Calu3 (cell line): ENCODE results near the gene PCCB. TPM values are rescaled to one million over a fixed set of nuclear protein-coding genes. Genes with fewer than 3 reads are reported as not detected.

Experiments
- BruUV-seq: library from RNA; stranded (reverse); fragments of 400-500 nt; replicated peaks from 2 replicates; lab custom pipeline; 2021; lab: Mats Ljungman, UMichigan
- CTCF ChIA-PET: fragments of 300-600 bp; sonication (Branson Sonifier 250); formaldehyde crosslinking; loops from one replicate; lab custom pipeline; 2022; ENCODE audit warnings: antibody characterized with exemption; lab: Charles Lee
- DNase-seq: peaks from one replicate; pipeline ENCODE4 v3.0.0; 2022
- H3K27ac Mint-ChIP-seq: one replicate; pipeline ENCODE4 v1.8.0; 2022; ENCODE audit warnings: mixed read lengths; ENCODE audit not compliant: unreplicated experiment
- H3K27me3 Mint-ChIP-seq: one replicate; pipeline ENCODE4 v1.8.0; 2022; ENCODE audit warnings: mixed read lengths; ENCODE audit not compliant: unreplicated experiment
- H3K36me3 Mint-ChIP-seq: one replicate; pipeline ENCODE4 v1.8.0; 2022; ENCODE audit warnings: mild to moderate bottlenecking, moderate library complexity, mixed read lengths; ENCODE audit not compliant: insufficient read depth, unreplicated experiment
- H3K4me1 Mint-ChIP-seq: one replicate; pipeline ENCODE4 v1.8.0; 2022; ENCODE audit warnings: mild to moderate bottlenecking, low read depth, mixed read lengths; ENCODE audit not compliant: unreplicated experiment
- H3K4me3 Mint-ChIP-seq: one replicate; pipeline ENCODE4 v1.8.0; 2022; ENCODE audit warnings: mild to moderate bottlenecking, low read depth, moderate library complexity, mixed read lengths; ENCODE audit not compliant: unreplicated experiment
- H3K9me3 Mint-ChIP-seq: one replicate; pipeline ENCODE4 v1.8.0; 2022; ENCODE audit warnings: low read depth, mixed read lengths; ENCODE audit not compliant: unreplicated experiment
- intact Hi-C: fragments of 100-400 bp; cut with micrococcal nuclease; formaldehyde crosslinking; loops from one replicate; pipeline ENCODE4 v1.10.0; 2022; ENCODE audit not compliant: unreplicated experiment
- total RNA-seq: library from RNA; stranded (reverse); gene quantifications from 2 replicates; pipeline ENCODE4 v1.2.3, GENCODE V29; 2022
- TF ChIP-seq, protein P1 (sequence below): fragments of 200-600 bp; IDR thresholded peaks from one replicate; pipeline ENCODE4 v1.8.0; 2022; ENCODE audit warnings: antibody characterized with exemption; ENCODE audit not compliant: unreplicated experiment

The PCCB gene
- total RNA-seq, 1 experiment from 2014 or later = 52.3 TPM

DNA sequence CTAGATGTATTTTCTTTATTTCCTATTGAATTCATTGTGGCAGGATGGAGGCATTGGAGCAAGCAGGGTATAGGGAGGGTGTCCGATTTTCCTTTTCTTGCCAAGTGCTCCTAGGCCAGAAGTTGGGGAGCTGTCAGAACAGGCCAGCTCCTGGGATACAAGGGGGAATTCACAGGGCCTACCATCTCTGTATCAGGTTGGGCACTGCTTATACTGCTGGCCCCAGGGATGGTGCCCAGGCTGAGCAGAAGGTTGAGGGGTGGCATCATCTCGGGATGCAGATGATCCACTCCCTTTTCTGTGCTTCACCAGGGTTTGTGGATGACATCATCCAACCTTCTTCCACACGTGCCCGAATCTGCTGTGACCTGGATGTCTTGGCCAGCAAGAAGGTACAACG is 79.5 kb downstream of the PCCB start:
- Mint-ChIP-seq H3K4me3 (no peak overlapping the region), H3K4me1 (no peaks in the 10 kb centered on the region), H3K27me3 (no peaks in the 10 kb centered on the region), H3K27ac (no peak overlapping the region), H3K36me3 (peaks cover 9% of the 10 kb centered on the region), H3K9me3 (no peaks in the 10 kb centered on the region)
- no peak for DNase-seq
- BruUV-seq = no TSS peak
- CTCF ChIA-PET = interaction anchor here (1.2 kb wide), 1 partner anchor 423 kb away, joined by 3 read pairs; the partner anchor contains the start of gene STAG1
- intact Hi-C loops = no loop called here
- TF ChIP-seq, protein P1, sequence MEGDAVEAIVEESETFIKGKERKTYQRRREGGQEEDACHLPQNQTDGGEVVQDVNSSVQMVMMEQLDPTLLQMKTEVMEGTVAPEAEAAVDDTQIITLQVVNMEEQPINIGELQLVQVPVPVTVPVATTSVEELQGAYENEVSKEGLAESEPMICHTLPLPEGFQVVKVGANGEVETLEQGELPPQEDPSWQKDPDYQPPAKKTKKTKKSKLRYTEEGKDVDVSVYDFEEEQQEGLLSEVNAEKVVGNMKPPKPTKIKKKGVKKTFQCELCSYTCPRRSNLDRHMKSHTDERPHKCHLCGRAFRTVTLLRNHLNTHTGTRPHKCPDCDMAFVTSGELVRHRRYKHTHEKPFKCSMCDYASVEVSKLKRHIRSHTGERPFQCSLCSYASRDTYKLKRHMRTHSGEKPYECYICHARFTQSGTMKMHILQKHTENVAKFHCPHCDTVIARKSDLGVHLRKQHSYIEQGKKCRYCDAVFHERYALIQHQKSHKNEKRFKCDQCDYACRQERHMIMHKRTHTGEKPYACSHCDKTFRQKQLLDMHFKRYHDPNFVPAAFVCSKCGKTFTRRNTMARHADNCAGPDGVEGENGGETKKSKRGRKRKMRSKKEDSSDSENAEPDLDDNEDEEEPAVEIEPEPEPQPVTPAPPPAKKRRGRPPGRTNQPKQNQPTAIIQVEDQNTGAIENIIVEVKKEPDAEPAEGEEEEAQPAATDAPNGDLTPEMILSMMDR = no peak

DNA sequence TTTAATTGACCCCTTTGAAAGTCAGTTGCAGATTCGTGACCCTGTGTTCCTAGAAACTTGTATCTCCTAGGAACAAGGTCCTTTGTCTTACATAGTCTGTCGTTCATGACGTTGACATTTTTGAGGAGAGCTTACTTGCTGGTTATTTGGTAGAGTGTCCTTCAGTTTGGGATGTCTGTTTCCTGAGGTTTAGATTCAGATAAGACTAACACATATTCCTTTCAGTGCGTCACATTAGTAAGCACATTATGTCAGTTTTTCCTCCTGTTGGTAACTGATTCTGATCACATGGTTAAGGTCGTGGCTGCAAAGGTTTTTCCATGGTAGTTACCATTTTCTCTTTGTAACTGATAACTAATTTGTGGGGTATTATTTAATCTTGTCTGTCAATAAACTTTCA is 80.8 kb downstream of the PCCB start:
- TF ChIP-seq, protein P1 = no peak
- BruUV-seq = no TSS peak
- Mint-ChIP-seq H3K4me3 (no peak overlapping the region), H3K27me3 (no peaks in the 10 kb centered on the region), H3K36me3 (peaks cover 9% of the 10 kb centered on the region), H3K4me1 (no peaks in the 10 kb centered on the region), H3K27ac (no peak overlapping the region), H3K9me3 (no peaks in the 10 kb centered on the region)
- intact Hi-C loops = no loop called here
- DNase-seq = no peak
- CTCF ChIA-PET = no interaction called here

DNA sequence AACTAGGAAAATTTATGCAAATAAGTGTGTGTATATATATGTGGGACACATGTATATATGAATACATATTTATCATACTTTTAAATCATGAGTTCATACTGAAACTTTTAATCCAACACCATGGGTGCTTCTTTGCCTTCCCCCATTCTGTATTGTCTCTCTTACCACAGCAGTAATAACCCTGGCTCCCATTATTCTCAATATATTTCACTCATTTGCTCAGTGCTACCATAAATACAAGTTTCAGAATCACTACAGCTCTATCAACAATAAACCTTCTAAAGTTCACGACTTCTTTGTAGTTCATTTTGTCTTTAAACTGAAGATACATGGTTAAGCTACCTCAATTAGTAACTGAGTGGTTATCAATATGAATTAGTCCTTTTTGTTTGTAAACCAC is 82.2 kb downstream of the PCCB start:
- BruUV-seq = no TSS peak
- CTCF ChIA-PET = interaction anchor here (0.6 kb wide), 1 partner anchor 154 kb away, joined by 3 read pairs; no protein-coding TSS in a partner anchor
- TF ChIP-seq, protein P1 = no peak
- H3K9me3 Mint-ChIP-seq = no peaks in the 10 kb centered on the region
- peaks cover 20% of the 10 kb centered on the region for H3K36me3 Mint-ChIP-seq
- no peak overlapping the region for H3K27ac Mint-ChIP-seq
- no peaks in the 10 kb centered on the region for H3K4me1 Mint-ChIP-seq
- DNase-seq = no peak
- no peaks in the 10 kb centered on the region for H3K27me3 Mint-ChIP-seq
- no peak overlapping the region for H3K4me3 Mint-ChIP-seq
- intact Hi-C loops = no loop called here

DNA sequence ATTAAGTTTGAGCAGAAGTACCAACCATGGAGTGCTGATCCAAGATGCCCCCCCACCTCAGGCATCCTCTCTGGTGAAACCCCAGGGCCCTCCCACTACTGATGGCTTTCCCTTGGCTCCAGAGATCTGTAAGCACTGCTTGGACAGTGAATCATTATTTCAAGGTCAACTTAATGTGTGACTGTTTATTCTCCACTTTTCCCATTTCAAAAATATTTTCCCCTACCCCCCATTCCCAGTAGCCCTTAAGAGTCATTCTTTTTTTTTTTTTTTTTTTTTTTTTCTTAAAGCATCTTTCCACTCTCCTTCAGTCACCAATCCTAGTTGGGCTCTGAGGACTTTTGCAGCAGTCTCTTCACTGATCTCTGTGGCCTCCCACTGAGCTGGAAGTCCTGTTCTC is 82.6 kb downstream of the PCCB start:
- H3K36me3 Mint-ChIP-seq = peaks cover 21% of the 10 kb centered on the region
- intact Hi-C loops = no loop called here
- H3K9me3 Mint-ChIP-seq = no peaks in the 10 kb centered on the region
- no peaks in the 10 kb centered on the region for H3K27me3 Mint-ChIP-seq
- CTCF ChIA-PET = interaction anchor here (0.6 to 1.2 kb wide), 3 partner anchors 10 to 419 kb away, joined by 3 to 6 read pairs (median 5); partner anchors contain the start of gene STAG1
- no peaks in the 10 kb centered on the region for H3K4me1 Mint-ChIP-seq
- TF ChIP-seq, protein P1 = no peak
- DNase-seq = no peak
- no peak overlapping the region for H3K27ac Mint-ChIP-seq
- no peak overlapping the region for H3K4me3 Mint-ChIP-seq
- no TSS peak for BruUV-seq
